Mucosa of descending colon (tissue), 3 donors: ENCODE measurements around the gene FBXO24. TPM values are rescaled to one million over a fixed set of nuclear protein-coding genes. Genes with fewer than 3 reads are reported as not detected.

ENCODE experiments used
- ATAC-seq: fragments of 200-7000 bp; cut with Tn5 transposase; one replicate; pipeline ENCODE4 v1.9.1; 2020; ENCODE audit warnings: mild to moderate bottlenecking, moderate library complexity
- DNase-seq, 3 donors: peaks; one replicate each; pipeline ENCODE4 v3.0.0-alpha.2; 2020
- H3K36me3 ChIP-seq: fragments of 200-600 bp; one replicate; pipeline ENCODE4 v1.8.0; 2021; ENCODE audit warnings: low read depth, mild to moderate bottlenecking
- H3K4me1 ChIP-seq: fragments of 200-600 bp; one replicate; pipeline ENCODE4 v1.8.0; 2021; ENCODE audit warnings: low read depth, mild to moderate bottlenecking
- H3K4me3 ChIP-seq: fragments of 200-600 bp; one replicate; pipeline ENCODE4 v1.8.0; 2021; ENCODE audit warnings: mild to moderate bottlenecking
- H3K9me3 ChIP-seq: fragments of 200-600 bp; one replicate; pipeline ENCODE4 v1.8.0; 2021; ENCODE audit warnings: mild to moderate bottlenecking
- CTCF ChIP-seq: fragments of 200-600 bp; IDR thresholded peaks from one replicate; pipeline ENCODE4 v1.8.0; 2022; ENCODE audit warnings: antibody characterized with exemption, mild to moderate bottlenecking
- intact Hi-C, 2 donors: fragments of 100-400 bp; cut with DNase I in 1 of 2; cut with micrococcal nuclease in 1 of 2; formaldehyde crosslinking; loops; one replicate each; pipeline versions ENCODE4 v1.11.0 to v1.11.1; 2022; cut with DNase I, micrococcal nuclease
- total RNA-seq, 3 donors: library from RNA; stranded (reverse); fragmentation: NEBNext Ultra II Directional in 2 of 3; extraction: Animal tissue kit (Norgen Biotek cat#: 25700) in 2 of 3; gene quantifications; one replicate each; pipeline versions ENCODE4 v1.2.1 to v1.2.4, GENCODE V29; 2021 to 2023
- donor health status: DM: no; HTN: no; CAD: no; lungs with moderate emphysema.
- donor health status: DM: no; HTN: no; CAD: no.
- donor health status: DM: no; HTN: yes; CAD: no.

FBXO24 gene
- total RNA-seq, 3 donors from 2014 or later = 0.48 to 1.1 (median 0.66) TPM

DNA sequence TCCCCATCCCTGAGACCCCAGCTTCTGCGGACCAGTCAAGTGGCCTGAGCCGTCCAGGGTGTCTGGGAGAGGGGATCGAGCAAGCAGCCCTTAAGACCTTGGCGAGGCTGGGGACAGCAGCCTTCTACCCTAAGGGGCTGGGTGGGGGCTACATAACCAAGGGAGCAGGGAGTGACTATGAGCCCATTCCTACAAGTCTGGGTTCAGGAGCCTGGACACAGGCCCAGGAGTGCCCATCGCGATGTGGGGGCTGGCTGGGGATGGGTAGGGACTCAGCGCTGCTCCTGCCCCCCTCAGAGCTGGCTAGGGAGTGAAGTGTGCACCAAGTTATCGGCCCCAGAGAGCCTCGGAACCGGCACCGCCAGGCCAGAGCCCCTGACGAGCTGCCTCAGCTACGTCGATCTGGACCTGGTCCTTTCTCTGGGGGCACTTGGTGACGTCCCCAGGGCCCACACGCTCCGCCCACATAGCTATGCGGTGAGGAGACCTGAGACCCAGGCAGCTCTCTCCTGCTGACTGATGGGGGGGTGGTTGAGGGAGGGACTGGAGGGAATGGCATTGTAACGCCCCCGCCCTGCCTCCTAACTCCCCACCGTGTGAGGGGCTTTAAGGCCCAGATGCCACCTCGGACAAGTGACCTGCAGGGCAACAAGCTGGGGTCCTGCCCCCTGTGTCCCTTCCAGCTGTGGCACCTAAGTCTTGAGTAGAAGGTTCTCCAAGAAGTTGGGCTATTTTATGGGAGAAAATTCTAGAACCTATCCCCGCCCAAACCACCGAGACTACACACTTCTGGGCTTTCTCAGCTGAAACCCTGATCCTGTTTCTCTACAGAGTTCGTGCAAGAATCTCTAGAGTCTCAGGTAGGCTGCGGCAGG is 14.9 kb upstream of the FBXO24 start:
- intact Hi-C loops = no loop called here
- Histone ChIP-seq H3K9me3 (no peaks in the 10 kb centered on the region), H3K4me3 (no peak overlapping the region), H3K36me3 (no peaks in the 10 kb centered on the region), H3K4me1 (peaks cover 32% of the 10 kb centered on the region)
- ATAC-seq (no peak), DNase-seq (peak in 2 of 3 donors; percentile 33 to 52)
- TF ChIP-seq CTCF = no peak

DNA sequence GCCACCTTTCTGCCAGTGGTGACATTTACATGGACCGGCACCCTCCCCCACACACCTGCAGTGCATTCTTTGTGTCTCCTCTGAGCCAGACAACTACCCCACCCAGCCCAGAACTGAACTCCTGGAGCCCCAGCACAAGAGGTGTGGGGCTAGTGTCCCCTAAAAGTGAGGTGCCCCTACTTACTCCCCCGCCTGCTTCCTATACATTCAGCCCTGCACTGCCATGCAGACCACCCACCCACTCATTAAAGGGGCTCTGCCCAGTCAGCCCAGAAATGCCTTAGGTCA is 14.4 kb upstream of the FBXO24 start:
- H3K9me3 ChIP-seq = no peaks in the 10 kb centered on the region
- H3K4me3 ChIP-seq = no peak overlapping the region
- peak in 1 of 3 donors; percentile 24 for DNase-seq
- no peak for TF ChIP-seq CTCF
- intact Hi-C loops = no loop called here
- H3K4me1 ChIP-seq = peaks cover 32% of the 10 kb centered on the region
- H3K36me3 ChIP-seq = no peaks in the 10 kb centered on the region
- ATAC-seq = no peak

DNA sequence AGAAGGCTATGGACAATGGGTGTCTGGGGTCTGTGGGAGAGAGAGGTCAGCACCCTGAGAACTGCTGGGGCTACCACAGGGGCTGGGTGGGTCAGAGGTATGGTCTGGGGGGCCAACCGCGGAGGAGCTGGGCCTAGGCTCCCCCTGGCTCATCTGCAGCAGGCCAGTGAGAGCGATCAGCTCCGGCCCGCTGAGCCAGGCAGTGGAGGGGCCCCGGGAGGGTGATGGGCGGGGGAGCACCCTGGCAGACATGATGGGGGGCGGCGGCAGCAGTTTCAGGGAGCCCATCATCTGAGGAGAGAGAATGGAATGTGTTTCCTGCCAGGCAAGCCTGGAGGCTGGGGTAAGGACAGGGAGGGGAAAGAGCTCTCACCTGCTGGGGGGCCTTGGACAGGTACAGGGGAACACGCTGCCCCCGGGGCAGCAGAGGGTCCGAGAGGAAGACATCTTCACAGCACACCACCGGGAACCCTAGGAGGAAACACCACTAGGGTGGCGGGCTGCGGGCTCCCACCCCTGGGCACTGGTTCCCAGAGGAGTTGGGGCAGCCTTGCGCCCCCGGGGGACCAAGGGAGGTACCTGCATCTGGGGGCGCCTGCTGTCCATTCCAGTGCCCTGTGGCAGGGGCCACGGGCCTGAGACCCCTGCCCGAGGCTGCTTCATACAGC is 13.7 kb upstream of the FBXO24 start:
- no peak for TF ChIP-seq CTCF
- H3K9me3 ChIP-seq = no peaks in the 10 kb centered on the region
- peaks cover 4% of the 10 kb centered on the region for H3K36me3 ChIP-seq
- ATAC-seq (no peak), DNase-seq (peak in 1 of 3 donors; percentile 29)
- H3K4me1 ChIP-seq = peaks cover 32% of the 10 kb centered on the region
- H3K4me3 ChIP-seq = no peak overlapping the region
- intact Hi-C loops = no loop called here

- Histone ChIP-seq H3K36me3 (peaks cover 4% of the 10 kb centered on the region), H3K9me3 (no peaks in the 10 kb centered on the region), H3K4me3 (no peak overlapping the region), H3K4me1 (peaks cover 26% of the 10 kb centered on the region)
- no peak for ATAC-seq
- intact Hi-C loops = no loop called here
- no peak for TF ChIP-seq CTCF
- peak in 1 of 3 donors; percentile 28 for DNase-seq
These were observed 13.0 kb upstream of the FBXO24 start for GRCh38 chr7:100572949-100573675.

- H3K4me3 ChIP-seq = no peak within 1 kb of the TSS
- DNase-seq (peak in 1 of 3 donors; percentile 34), ATAC-seq (no peak)
- H3K9me3 ChIP-seq = no peaks in the 10 kb centered on the region
- no peak for TF ChIP-seq CTCF
- intact Hi-C loops = no loop called here
- peaks cover 4% of the 10 kb centered on the region for H3K36me3 ChIP-seq
- H3K4me1 ChIP-seq = peaks cover 19% of the 10 kb centered on the region
These were observed 12.3 kb upstream of the FBXO24 start, which contains the start of gene SAP25 for GRCh38 chr7:100573691-100574361. TSS of gene SAP25 (minus strand) at chr7:100573900. CDS start at chr7:100573742, 158 bp downstream.
